HepG2 (cell line): Measurements from ENCODE around the gene ALB. TPM values are rescaled to one million over a fixed set of nuclear protein-coding genes. Genes with fewer than 3 reads are reported as not detected.

ENCODE experiments used
- ETV5 ChIP-seq: IDR thresholded peaks from 2 replicates; pipeline ENCODE4 v1.6.1; 2018; ENCODE audit warnings: missing biosample characterization, missing genetic modification reagents, inconsistent platforms, borderline replicate concordance
- FOXC1 ChIP-seq: sonication (generic); formaldehyde crosslinking; IDR thresholded peaks from 2 replicates; pipeline ENCODE4 v1.8.0; 2022; ENCODE audit warnings: mild to moderate bottlenecking, missing genetic modification reagents, borderline replicate concordance
- FOXK1 ChIP-seq: sonication (generic); formaldehyde crosslinking; IDR thresholded peaks from 2 replicates; pipeline ENCODE4 v1.4.0; 2020; ENCODE audit warnings: low read depth, missing genetic modification reagents, borderline replicate concordance
- GFI1 ChIP-seq: sonication (generic); formaldehyde crosslinking; IDR thresholded peaks from 2 replicates; pipeline ENCODE4 v1.5.0; 2020; ENCODE audit warnings: missing genetic modification reagents, mild to moderate bottlenecking, borderline replicate concordance
- HHEX ChIP-seq: IDR thresholded peaks from 2 replicates; pipeline ENCODE4 v1.6.1; 2016; ENCODE audit warnings: control low read depth
- HMG20A ChIP-seq: IDR thresholded peaks from 2 replicates; pipeline ENCODE4 v1.6.1; 2016; ENCODE audit warnings: borderline replicate concordance
- HOMEZ ChIP-seq: IDR thresholded peaks from 2 replicates; pipeline ENCODE4 v1.6.1; 2016; ENCODE audit warnings: low read depth
- ISL2 ChIP-seq: sonication (generic); formaldehyde crosslinking; IDR thresholded peaks from 2 replicates; pipeline ENCODE4 v1.5.0; 2020; ENCODE audit warnings: missing genetic modification reagents
- MED13 ChIP-seq: sonication (generic); formaldehyde crosslinking; IDR thresholded peaks from 2 replicates; pipeline ENCODE4 v1.5.0; 2020; ENCODE audit warnings: missing genetic modification reagents
- MIXL1 ChIP-seq: IDR thresholded peaks from 2 replicates; pipeline ENCODE4 v1.6.1; 2016
- MXD1 ChIP-seq: sonication (generic); formaldehyde crosslinking; IDR thresholded peaks from 2 replicates; pipeline ENCODE4 v1.4.0; 2020; ENCODE audit warnings: mild to moderate bottlenecking, missing genetic modification reagents
- NFYC ChIP-seq: IDR thresholded peaks from 2 replicates; pipeline ENCODE4 v1.6.1; 2016; ENCODE audit warnings: missing genetic modification reagents, missing compliant biosample characterization
- NKX3-1 ChIP-seq: sonication (generic); formaldehyde crosslinking; IDR thresholded peaks from 2 replicates; pipeline ENCODE4 v1.5.0; 2020; ENCODE audit warnings: missing genetic modification reagents
- NR2F2 ChIP-seq: IDR thresholded peaks from 2 replicates; pipeline ENCODE4 v1.6.1; 2012; ENCODE audit warnings: low read depth, inconsistent platforms, borderline replicate concordance
- POGZ ChIP-seq: sonication (generic); formaldehyde crosslinking; IDR thresholded peaks from 2 replicates; pipeline ENCODE4 v1.4.0; 2020; ENCODE audit warnings: mild to moderate bottlenecking, missing genetic modification reagents
- RBAK ChIP-seq: sonication (generic); formaldehyde crosslinking; IDR thresholded peaks from 2 replicates; pipeline ENCODE4 v1.5.1; 2020; ENCODE audit warnings: mild to moderate bottlenecking, missing genetic modification reagents
- RXRB ChIP-seq: IDR thresholded peaks from 2 replicates; pipeline ENCODE4 v1.6.1; 2016; ENCODE audit warnings: borderline replicate concordance, missing genetic modification reagents, missing compliant biosample characterization
- SIX1 ChIP-seq: sonication (generic); formaldehyde crosslinking; IDR thresholded peaks from 2 replicates; pipeline ENCODE4 v1.4.0; 2020; ENCODE audit warnings: missing genetic modification reagents, borderline replicate concordance
- SKIL ChIP-seq: sonication (generic); formaldehyde crosslinking; IDR thresholded peaks from 2 replicates; pipeline ENCODE4 v1.8.0; 2022; ENCODE audit warnings: missing genetic modification reagents, mild to moderate bottlenecking, moderate library complexity, borderline replicate concordance
- ZFP62 ChIP-seq: sonication (generic); formaldehyde crosslinking; IDR thresholded peaks from 2 replicates; pipeline ENCODE4 v1.4.0; 2020; ENCODE audit warnings: missing genetic modification reagents
- ZNF10 ChIP-seq: sonication (generic); formaldehyde crosslinking; IDR thresholded peaks from 2 replicates; pipeline ENCODE4 v1.4.0; 2020; ENCODE audit warnings: mild to moderate bottlenecking, low read depth, missing genetic modification reagents, borderline replicate concordance
- ZNF282 ChIP-seq: fragments of 450-650 bp; IDR thresholded peaks from 2 replicates; pipeline ENCODE4 v1.6.1; 2018; ENCODE audit not compliant: partially characterized antibody
- ZNF333 ChIP-seq: sonication (generic); formaldehyde crosslinking; IDR thresholded peaks from 2 replicates; pipeline ENCODE4 v1.4.0; 2020; ENCODE audit warnings: mild to moderate bottlenecking, missing genetic modification reagents, borderline replicate concordance
- ZNF598 ChIP-seq: sonication (generic); formaldehyde crosslinking; IDR thresholded peaks from 2 replicates; pipeline ENCODE4 v1.5.1; 2020; ENCODE audit warnings: mild to moderate bottlenecking, missing genetic modification reagents, borderline replicate concordance
- polyA plus RNA-seq, 8 experiments: library from polyadenylated mRNA; depleted of rRNA in 3 of 8; stranded (reverse) in 7 of 8; unstranded in 1 of 8; fragments of >200 nt; fragmentation: Illumina TruSeq in 4 of 8; extraction: Trizol in 4 of 8; gene quantifications; 2 replicates each; pipeline versions ENCODE4 v1.2.1 to v1.2.3, GENCODE V29; 2011 to 2016; ENCODE audit warnings: low read depth in 4 of 8, missing spikeins in 1 of 8, mixed read lengths in 1 of 8; ENCODE audit not compliant: insufficient read depth in 1 of 8
- total RNA-seq, 5 experiments: library from RNA; depleted of rRNA; stranded (reverse); fragments of >200 nt; fragmentation: Illumina TruSeq; extraction: Trizol; gene quantifications; 2 replicates each; pipeline ENCODE4 v1.2.3, GENCODE V29; 2016; ENCODE audit warnings: low read depth in 1 of 5
- TF ChIP-seq, protein P1 (sequence below): sonication (generic); formaldehyde crosslinking; IDR thresholded peaks from 2 replicates; pipeline ENCODE4 v1.4.0; 2020; ENCODE audit warnings: missing genetic modification reagents

The ALB gene
- total and polyA plus RNA-seq, 2 of the 13 experiments (the other 11 are each of a cell fraction or from before 2014, with no cell fraction given) = 22,259 to 22,625 TPM

DNA sequence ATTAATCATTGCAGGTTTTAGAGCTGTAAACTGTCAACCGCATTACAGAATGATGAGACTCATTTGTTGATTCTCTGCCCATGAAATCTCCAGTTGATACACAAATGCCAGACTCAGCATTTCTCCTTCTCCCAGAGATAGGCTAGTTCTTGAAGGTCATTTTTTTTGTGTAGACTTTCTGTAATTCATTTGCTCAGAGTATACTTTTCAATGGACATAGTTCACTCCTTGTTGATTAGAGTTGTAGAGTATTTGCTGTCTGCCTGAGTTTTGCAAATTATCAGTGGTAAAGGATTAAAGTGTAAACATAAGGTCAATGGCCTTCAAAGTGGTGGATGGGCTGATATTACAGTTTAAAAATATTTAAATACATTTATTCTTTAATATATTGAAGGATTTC lies 15.2 kb upstream of the ALB start (continued):
- peak; percentile 55; the same call in 1 of the 2 replicates for TF ChIP-seq HOMEZ
- peak; percentile 17; the same call in 1 of the 2 replicates for TF ChIP-seq ETV5 (CRISPR knock-in tag)
- peak; percentile 92 for TF ChIP-seq ISL2 (CRISPR knock-in tag)
- peak; percentile 73; the same call in 1 of the 2 replicates for TF ChIP-seq SKIL (CRISPR knock-in tag)
- peak; percentile 67; the same call in 1 of the 2 replicates for TF ChIP-seq MED13 (CRISPR knock-in tag)
- TF ChIP-seq NKX3-1 (CRISPR knock-in tag) = peak; percentile 56; the same call in 1 of the 2 replicates
- TF ChIP-seq RBAK (CRISPR knock-in tag) = no peak
- peak; percentile 94 for TF ChIP-seq MIXL1 (CRISPR knock-in tag)
- peak; percentile 72; the same call in 1 of the 2 replicates for TF ChIP-seq GFI1 (CRISPR knock-in tag)
- TF ChIP-seq, protein P1, sequence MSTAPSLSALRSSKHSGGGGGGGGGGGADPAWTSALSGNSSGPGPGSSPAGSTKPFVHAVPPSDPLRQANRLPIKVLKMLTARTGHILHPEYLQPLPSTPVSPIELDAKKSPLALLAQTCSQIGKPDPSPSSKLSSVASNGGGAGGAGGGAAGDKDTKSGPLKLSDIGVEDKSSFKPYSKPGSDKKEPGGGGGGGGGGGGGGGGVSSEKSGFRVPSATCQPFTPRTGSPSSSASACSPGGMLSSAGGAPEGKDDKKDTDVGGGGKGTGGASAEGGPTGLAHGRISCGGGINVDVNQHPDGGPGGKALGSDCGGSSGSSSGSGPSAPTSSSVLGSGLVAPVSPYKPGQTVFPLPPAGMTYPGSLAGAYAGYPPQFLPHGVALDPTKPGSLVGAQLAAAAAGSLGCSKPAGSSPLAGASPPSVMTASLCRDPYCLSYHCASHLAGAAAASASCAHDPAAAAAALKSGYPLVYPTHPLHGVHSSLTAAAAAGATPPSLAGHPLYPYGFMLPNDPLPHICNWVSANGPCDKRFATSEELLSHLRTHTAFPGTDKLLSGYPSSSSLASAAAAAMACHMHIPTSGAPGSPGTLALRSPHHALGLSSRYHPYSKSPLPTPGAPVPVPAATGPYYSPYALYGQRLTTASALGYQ (CRISPR knock-in tag) = peak; percentile 73
- TF ChIP-seq ZNF282 = no peak
- TF ChIP-seq ZNF598 (CRISPR knock-in tag) = no peak
- TF ChIP-seq POGZ (CRISPR knock-in tag) = 0 out of 2 replicates have a peak, but pooled peaks have one; percentile 36
- peak; percentile 94 for TF ChIP-seq RXRB (CRISPR knock-in tag)
- TF ChIP-seq FOXK1 = peak; percentile 78
- no peak for TF ChIP-seq ZNF10 (CRISPR knock-in tag)
- no peak for TF ChIP-seq FOXC1 (CRISPR knock-in tag)
- TF ChIP-seq NR2F2 = peak; percentile 90
- no peak for TF ChIP-seq MXD1 (CRISPR knock-in tag)
- peak; percentile 78; the same call in 1 of the 2 replicates for TF ChIP-seq HHEX (CRISPR knock-in tag)
- TF ChIP-seq HMG20A (CRISPR knock-in tag) = peak; percentile 83; the same call in 1 of the 2 replicates
- TF ChIP-seq SIX1 = peak; percentile 63
- TF ChIP-seq ZNF333 (CRISPR knock-in tag) = no peak
- TF ChIP-seq ZFP62 (CRISPR knock-in tag) = no peak
- no peak for TF ChIP-seq NFYC (CRISPR knock-in tag)
